MM.1S (cell line): ENCODE data around the gene TENT5C.

ENCODE experiments used
- DNase-seq: peaks from one replicate; pipeline ENCODE4 v3.0.0-alpha.2; 2015
- H2AFZ ChIP-seq: fragments of 300-600 bp; sonication (generic); 2 replicates; pipeline ENCODE4 v1.6.0; 2016; ENCODE audit warnings: antibody characterized with exemption, low read length
- H3F3A ChIP-seq: fragments of 300-600 bp; sonication (generic); 2 replicates; pipeline ENCODE4 v1.6.1; 2016; ENCODE audit warnings: mild to moderate bottlenecking, antibody characterized with exemption, low read length, moderate library complexity, mixed read lengths; ENCODE audit not compliant: insufficient read depth
- H3K27ac ChIP-seq: fragments of 300-600 bp; sonication (generic); 2 replicates; pipeline ENCODE4 v1.5.1; 2016; ENCODE audit warnings: mild to moderate bottlenecking, low read length
- H3K27me3 ChIP-seq: fragments of 300-600 bp; sonication (generic); replicated peaks from 2 replicates; pipeline ENCODE4 v1.6.0; 2016; ENCODE audit warnings: low read length; ENCODE audit not compliant: insufficient read depth
- H3K36me3 ChIP-seq: fragments of 300-600 bp; sonication (generic); replicated peaks from 2 replicates; pipeline ENCODE4 v1.6.1; 2016; ENCODE audit warnings: mild to moderate bottlenecking, low read length, mixed read lengths; ENCODE audit not compliant: insufficient read depth
- H3K4me1 ChIP-seq: fragments of 300-600 bp; sonication (generic); 2 replicates; pipeline ENCODE4 v1.6.1; 2016; ENCODE audit warnings: low read length, mixed read lengths
- H3K4me2 ChIP-seq: fragments of 300-600 bp; sonication (generic); 2 replicates; pipeline ENCODE4 v1.6.0; 2016; ENCODE audit warnings: low read depth, low read length
- H3K4me3 ChIP-seq: fragments of 300-600 bp; sonication (generic); 2 replicates; pipeline ENCODE4 v1.5.1; 2016; ENCODE audit warnings: low read length, mixed read lengths
- H3K79me2 ChIP-seq: fragments of 300-600 bp; sonication (generic); 2 replicates; pipeline ENCODE4 v1.6.1; 2016; ENCODE audit warnings: mixed run types, low read length, mixed read lengths
- H3K9ac ChIP-seq: fragments of 300-600 bp; sonication (generic); 2 replicates; pipeline ENCODE4 v1.6.1; 2016; ENCODE audit warnings: low read length, mixed read lengths
- H3K9me2 ChIP-seq: fragments of 300-600 bp; sonication (generic); replicated peaks from 2 replicates; pipeline ENCODE4 v1.6.1; 2016; ENCODE audit warnings: mild to moderate bottlenecking, low read length, mixed read lengths; ENCODE audit not compliant: insufficient read depth
- H3K9me3 ChIP-seq: fragments of 300-600 bp; sonication (generic); replicated peaks from 2 replicates; pipeline ENCODE4 v1.6.1; 2016; ENCODE audit warnings: mild to moderate bottlenecking, low read length, mixed read lengths; ENCODE audit not compliant: insufficient read depth
- H4K20me1 ChIP-seq: fragments of 300-600 bp; sonication (generic); 2 replicates; pipeline ENCODE4 v1.6.1; 2016; ENCODE audit warnings: mild to moderate bottlenecking, low read length, moderate library complexity, mixed read lengths; ENCODE audit not compliant: insufficient read depth
- EZH2 ChIP-seq: fragments of 300-600 bp; sonication (generic); optimal IDR thresholded peaks from 2 replicates; pipeline ENCODE3; 2017; ENCODE audit warnings: low read depth, mild to moderate bottlenecking, antibody characterized with exemption, low read length, mixed read lengths
- EZH2phosphoT487 ChIP-seq: fragments of 300-600 bp; sonication (generic); IDR thresholded peaks from 2 replicates; pipeline ENCODE4 v1.6.1; 2018; ENCODE audit warnings: antibody characterized with exemption, low read length
- TF ChIP-seq, protein P1 (sequence below): fragments of 300-600 bp; sonication (generic); IDR thresholded peaks from 2 replicates; pipeline ENCODE4 v1.5.1; 2016; ENCODE audit warnings: antibody characterized with exemption, low read length, mixed read lengths

The TENT5C gene

DNA sequence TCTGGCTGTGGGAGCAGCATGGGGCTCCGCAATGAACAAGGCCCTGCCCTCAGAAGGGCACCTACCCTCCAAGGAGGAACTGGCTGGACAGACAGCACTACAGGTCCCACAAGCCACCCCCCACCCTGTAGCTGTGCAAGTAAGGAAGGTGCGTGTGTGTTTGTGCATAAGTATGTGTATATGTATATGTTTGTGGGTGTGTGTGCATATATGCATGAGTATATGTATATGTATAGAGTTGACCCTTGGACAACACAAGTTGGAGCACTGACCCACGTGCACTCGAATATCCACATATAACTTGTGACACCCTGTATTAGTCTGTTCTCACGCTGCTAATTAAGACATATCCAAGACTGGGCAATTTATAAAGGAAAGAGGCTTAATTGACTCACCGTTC is 22.6 kb upstream of the TENT5C start:
- TF ChIP-seq, protein P1, sequence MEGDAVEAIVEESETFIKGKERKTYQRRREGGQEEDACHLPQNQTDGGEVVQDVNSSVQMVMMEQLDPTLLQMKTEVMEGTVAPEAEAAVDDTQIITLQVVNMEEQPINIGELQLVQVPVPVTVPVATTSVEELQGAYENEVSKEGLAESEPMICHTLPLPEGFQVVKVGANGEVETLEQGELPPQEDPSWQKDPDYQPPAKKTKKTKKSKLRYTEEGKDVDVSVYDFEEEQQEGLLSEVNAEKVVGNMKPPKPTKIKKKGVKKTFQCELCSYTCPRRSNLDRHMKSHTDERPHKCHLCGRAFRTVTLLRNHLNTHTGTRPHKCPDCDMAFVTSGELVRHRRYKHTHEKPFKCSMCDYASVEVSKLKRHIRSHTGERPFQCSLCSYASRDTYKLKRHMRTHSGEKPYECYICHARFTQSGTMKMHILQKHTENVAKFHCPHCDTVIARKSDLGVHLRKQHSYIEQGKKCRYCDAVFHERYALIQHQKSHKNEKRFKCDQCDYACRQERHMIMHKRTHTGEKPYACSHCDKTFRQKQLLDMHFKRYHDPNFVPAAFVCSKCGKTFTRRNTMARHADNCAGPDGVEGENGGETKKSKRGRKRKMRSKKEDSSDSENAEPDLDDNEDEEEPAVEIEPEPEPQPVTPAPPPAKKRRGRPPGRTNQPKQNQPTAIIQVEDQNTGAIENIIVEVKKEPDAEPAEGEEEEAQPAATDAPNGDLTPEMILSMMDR, result no peak
- TF ChIP-seq EZH2 (no peak), EZH2phosphoT487 (no peak)
- H3K27ac ChIP-seq, result no peak overlapping the region
- no peak overlapping the region for H3K4me2 ChIP-seq
- no peak overlapping the region for H3K9ac ChIP-seq
- H3K9me3 ChIP-seq, result no peaks in the 10 kb centered on the region
- H2AFZ ChIP-seq, result no peak overlapping the region
- no peaks in the 10 kb centered on the region for H3K4me1 ChIP-seq
- no peaks in the 10 kb centered on the region for H3K36me3 ChIP-seq
- DNase-seq, result no peak
- H4K20me1 ChIP-seq, result no peaks in the 10 kb centered on the region
- no peaks in the 10 kb centered on the region for H3K9me2 ChIP-seq
- H3K4me3 ChIP-seq, result no peak overlapping the region
- no peaks in the 10 kb centered on the region for H3K27me3 ChIP-seq
- no peaks in the 10 kb centered on the region for H3F3A ChIP-seq
- no peaks in the 10 kb centered on the region for H3K79me2 ChIP-seq

DNA sequence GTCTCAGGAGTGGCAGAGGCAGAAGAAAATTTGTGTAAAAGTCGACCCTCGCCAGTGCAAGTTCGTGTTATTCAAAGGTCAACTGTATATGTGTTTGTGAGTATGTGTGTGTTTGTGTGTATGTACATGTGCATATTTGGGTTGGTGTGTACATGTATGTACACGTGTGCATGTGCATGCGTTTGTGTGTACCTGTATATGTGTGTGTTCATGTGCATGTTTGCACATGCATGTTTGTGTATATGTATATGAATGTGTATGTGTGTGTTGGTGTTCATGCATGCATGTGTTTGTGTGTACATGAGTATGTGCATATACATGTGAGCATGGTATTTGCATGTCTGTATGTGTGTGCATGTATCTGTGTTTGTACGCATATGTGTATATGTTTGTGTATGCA is 21.7 kb upstream of the TENT5C start:
- Histone ChIP-seq H3K9ac (no peak overlapping the region), H3K9me2 (no peaks in the 10 kb centered on the region), H3K27ac (no peak overlapping the region), H3F3A (no peaks in the 10 kb centered on the region), H3K4me1 (no peaks in the 10 kb centered on the region), H3K36me3 (no peaks in the 10 kb centered on the region), H3K4me2 (no peak overlapping the region), H4K20me1 (no peaks in the 10 kb centered on the region), H2AFZ (no peak overlapping the region), H3K9me3 (no peaks in the 10 kb centered on the region), H3K4me3 (no peak overlapping the region), H3K27me3 (no peaks in the 10 kb centered on the region), H3K79me2 (no peaks in the 10 kb centered on the region)
- DNase-seq, result no peak
- TF ChIP-seq, protein P1, result no peak
- TF ChIP-seq EZH2phosphoT487, result no peak
- TF ChIP-seq EZH2, result no peak

DNA sequence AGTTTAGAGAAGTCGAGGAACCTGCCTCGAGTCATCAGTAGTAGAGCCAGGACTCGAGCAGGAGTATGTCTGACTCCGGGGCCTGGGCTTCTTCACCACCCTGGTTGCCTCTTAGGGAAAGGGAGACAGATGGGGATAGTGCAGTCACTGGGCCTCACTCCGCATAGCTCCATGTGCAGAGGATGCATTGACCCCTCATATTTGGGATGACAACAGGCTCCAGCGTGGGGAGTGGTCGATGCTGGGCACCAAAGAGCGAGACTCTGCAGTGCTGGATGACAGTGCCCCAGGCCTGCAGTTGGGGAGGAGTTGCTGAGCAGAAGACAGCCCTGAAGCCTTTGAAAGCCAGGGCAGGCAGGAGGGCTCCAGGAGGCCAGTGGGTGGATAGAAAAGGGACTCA is 20.8 kb upstream of the TENT5C start:
- Histone ChIP-seq H3K4me3 (no peak overlapping the region), H3K4me2 (no peak overlapping the region), H3K27ac (no peak overlapping the region), H3K27me3 (no peaks in the 10 kb centered on the region), H3K79me2 (no peaks in the 10 kb centered on the region), H3K4me1 (no peaks in the 10 kb centered on the region), H3K9me2 (no peaks in the 10 kb centered on the region), H2AFZ (no peak overlapping the region), H3K36me3 (no peaks in the 10 kb centered on the region), H3K9me3 (no peaks in the 10 kb centered on the region), H3F3A (no peaks in the 10 kb centered on the region), H4K20me1 (no peaks in the 10 kb centered on the region), H3K9ac (no peak overlapping the region)
- no peak for DNase-seq
- TF ChIP-seq EZH2 (no peak), EZH2phosphoT487 (no peak)
- TF ChIP-seq, protein P1, result no peak

DNA sequence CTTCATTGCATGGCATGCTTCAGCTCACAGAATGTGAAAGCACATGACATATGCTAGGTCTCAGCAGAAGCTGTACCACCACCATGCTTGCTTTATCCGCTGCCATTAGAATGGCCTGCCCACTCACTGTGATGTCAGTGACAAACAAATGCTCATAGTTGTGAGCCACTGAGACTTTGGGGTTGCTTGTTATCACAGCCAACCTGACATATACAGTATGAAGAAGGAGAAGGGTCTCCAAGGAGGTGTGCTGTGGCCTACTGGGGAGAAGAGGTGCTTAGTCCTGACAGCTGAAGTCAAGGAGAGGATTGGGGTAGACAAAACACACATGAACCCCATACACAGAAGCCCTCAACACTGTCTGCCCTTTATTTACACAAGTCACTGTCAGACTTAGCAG is 19.5 kb upstream of the TENT5C start:
- no peaks in the 10 kb centered on the region for H3K9me2 ChIP-seq
- H3K9me3 ChIP-seq, result no peaks in the 10 kb centered on the region
- no peaks in the 10 kb centered on the region for H3K36me3 ChIP-seq
- no peak overlapping the region for H3K9ac ChIP-seq
- no peak overlapping the region for H3K4me2 ChIP-seq
- no peak overlapping the region for H3K4me3 ChIP-seq
- no peak overlapping the region for H2AFZ ChIP-seq
- no peaks in the 10 kb centered on the region for H3K79me2 ChIP-seq
- no peak for DNase-seq
- no peaks in the 10 kb centered on the region for H3K4me1 ChIP-seq
- no peaks in the 10 kb centered on the region for H3K27me3 ChIP-seq
- TF ChIP-seq, protein P1, result no peak
- no peak for TF ChIP-seq EZH2
- TF ChIP-seq EZH2phosphoT487, result no peak
- H3K27ac ChIP-seq, result no peak overlapping the region
- no peaks in the 10 kb centered on the region for H4K20me1 ChIP-seq
- no peaks in the 10 kb centered on the region for H3F3A ChIP-seq
